Measurements from ENCODE around the gene C1QL1.

Gene C1QL1

DNA sequence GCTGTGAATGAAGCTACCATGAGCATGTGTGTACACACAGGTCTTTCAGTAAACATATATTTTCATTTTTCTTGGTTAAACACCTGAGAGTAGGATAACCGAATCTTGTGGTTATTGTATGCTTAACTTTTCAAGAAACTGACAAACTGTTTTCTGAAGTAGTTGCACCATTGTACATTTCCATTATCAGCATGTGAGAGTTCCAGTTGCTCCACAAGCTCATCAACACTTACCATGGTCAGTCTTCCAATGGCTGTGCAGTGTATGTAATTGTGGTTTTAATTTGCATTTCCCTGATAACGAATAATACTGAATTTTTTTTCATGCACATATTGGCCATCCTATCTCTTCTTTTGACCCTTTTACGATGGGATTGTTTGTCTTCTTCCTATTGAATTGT is 31.3 kb upstream of the C1QL1 start:
- 0 out of 2 replicates have a peak, but pooled peaks cover 4% of the 10 kb centered on the region for H3K9me3 ChIP-seq
- in situ Hi-C loops (cut with MboI; ENCODE audit: low sequenced_read_pairs): no loop called here
- no peak overlapping the region for H3K4me3 ChIP-seq
- H3K4me1 ChIP-seq: no peaks in the 10 kb centered on the region
- no peak for DNase-seq (ENCODE audit: low spot score in 2 of 2)
- no peaks in the 10 kb centered on the region for H3K36me3 ChIP-seq (replicated peaks)
- 0 out of 2 replicates have a peak, but pooled peaks cover 5% of the 10 kb centered on the region for H3K27me3 ChIP-seq (ENCODE audit: low read depth)

DNA sequence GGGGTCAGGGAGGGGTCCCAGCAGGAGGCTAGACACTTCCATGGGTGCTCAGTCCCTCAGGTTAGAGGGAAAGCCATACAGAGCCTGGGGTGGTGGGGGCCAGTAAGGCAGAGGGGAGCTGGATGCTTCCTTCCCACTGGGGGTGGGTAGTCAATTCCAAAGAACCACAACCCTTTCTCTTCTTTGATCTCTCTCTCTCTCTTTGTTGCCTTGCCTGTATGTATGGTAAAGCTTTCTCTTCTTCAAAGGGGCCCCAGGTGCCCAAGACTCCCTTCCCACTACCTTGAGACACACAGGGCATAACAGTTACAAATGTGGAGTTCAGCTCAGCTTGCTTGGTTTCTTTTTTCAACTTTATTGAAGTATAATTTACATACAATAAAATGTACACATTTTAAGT is 30.5 kb upstream of the C1QL1 start:
- no peaks in the 10 kb centered on the region for H3K4me1 ChIP-seq
- in situ Hi-C loops (cut with MboI; ENCODE audit: low sequenced_read_pairs): no loop called here
- H3K27me3 ChIP-seq (ENCODE audit: low read depth): 0 out of 2 replicates have a peak, but pooled peaks cover 5% of the 10 kb centered on the region
- H3K36me3 ChIP-seq (replicated peaks): no peaks in the 10 kb centered on the region
- H3K4me3 ChIP-seq: no peak overlapping the region
- no peak for DNase-seq (ENCODE audit: low spot score in 2 of 2)
- H3K9me3 ChIP-seq: 0 out of 2 replicates have a peak, but pooled peaks cover 4% of the 10 kb centered on the region

DNA sequence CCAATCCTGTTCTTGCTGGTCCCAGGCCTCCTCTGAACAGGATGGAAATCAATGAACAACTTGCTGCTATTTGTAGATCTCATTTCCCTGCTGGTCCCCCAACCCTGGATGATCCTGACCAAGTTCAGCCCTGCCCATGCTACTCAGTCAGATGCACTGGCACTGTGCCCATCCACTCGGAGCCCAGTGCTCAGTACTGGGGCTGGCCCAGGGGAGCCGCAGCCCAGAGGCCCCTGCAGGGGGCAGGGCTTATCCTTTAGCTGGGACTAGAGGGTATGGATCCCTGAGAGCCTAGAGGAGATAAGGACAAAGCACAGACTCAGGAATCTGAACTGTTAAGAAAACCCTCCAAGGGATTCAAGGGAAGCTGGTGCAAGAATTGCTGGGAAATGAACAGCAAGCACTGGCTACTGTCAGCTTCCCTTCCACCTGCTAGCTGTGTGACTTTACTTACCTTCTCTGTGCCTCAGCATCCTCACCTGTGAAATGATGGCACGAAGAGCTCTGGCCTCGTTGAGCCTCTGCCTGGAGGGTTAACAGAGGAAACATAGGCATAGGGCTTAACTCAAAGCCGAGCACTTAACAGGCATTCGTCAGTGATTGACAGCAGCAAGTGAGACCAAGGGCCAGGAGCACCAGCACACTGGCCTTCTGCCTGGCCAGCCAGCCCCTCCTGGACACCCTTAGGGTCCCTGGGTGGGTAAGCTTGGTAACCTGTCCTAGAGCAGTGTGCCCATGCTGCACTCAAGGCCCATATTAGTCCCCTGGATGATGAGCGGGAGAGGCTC is 29.8 kb upstream of the C1QL1 start:
- in situ Hi-C loops (cut with MboI; ENCODE audit: low sequenced_read_pairs): no loop called here
- H3K27me3 ChIP-seq (ENCODE audit: low read depth): 0 out of 2 replicates have a peak, but pooled peaks cover 3% of the 10 kb centered on the region
- H3K4me1 ChIP-seq: no peaks in the 10 kb centered on the region
- H3K9me3 ChIP-seq: 0 out of 2 replicates have a peak, but pooled peaks cover 4% of the 10 kb centered on the region
- H3K36me3 ChIP-seq (replicated peaks): no peaks in the 10 kb centered on the region
- H3K4me3 ChIP-seq: no peak overlapping the region
- DNase-seq (ENCODE audit: low spot score in 2 of 2): no peak

DNA sequence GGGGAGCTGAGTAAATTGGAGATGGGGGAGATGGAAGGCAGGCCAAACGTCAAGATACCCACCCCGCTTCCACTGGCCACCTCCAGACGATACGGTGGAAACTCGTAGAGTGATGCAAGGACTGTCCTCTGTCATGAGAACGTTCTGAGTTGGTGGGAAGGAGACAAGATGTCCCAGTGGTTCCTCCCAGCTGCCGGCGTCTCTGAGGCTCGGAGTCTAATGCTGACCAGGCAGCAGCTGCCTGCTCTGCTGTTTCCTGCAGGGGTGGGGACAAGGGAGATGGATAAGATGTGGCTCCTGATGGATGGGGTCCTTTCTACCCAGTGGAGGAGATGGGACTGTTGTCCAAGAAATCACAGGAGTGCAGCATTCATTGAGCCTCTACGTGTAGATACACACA is 28.2 kb upstream of the C1QL1 start:
- H3K27me3 ChIP-seq (ENCODE audit: low read depth): 0 out of 2 replicates have a peak, but pooled peaks cover 3% of the 10 kb centered on the region
- H3K36me3 ChIP-seq (replicated peaks): no peaks in the 10 kb centered on the region
- H3K9me3 ChIP-seq: 0 out of 2 replicates have a peak, but pooled peaks cover 4% of the 10 kb centered on the region
- H3K4me3 ChIP-seq: no peak overlapping the region
- DNase-seq (ENCODE audit: low spot score in 2 of 2): no peak
- H3K4me1 ChIP-seq: no peaks in the 10 kb centered on the region
- in situ Hi-C loops (cut with MboI; ENCODE audit: low sequenced_read_pairs): no loop called here

DNA sequence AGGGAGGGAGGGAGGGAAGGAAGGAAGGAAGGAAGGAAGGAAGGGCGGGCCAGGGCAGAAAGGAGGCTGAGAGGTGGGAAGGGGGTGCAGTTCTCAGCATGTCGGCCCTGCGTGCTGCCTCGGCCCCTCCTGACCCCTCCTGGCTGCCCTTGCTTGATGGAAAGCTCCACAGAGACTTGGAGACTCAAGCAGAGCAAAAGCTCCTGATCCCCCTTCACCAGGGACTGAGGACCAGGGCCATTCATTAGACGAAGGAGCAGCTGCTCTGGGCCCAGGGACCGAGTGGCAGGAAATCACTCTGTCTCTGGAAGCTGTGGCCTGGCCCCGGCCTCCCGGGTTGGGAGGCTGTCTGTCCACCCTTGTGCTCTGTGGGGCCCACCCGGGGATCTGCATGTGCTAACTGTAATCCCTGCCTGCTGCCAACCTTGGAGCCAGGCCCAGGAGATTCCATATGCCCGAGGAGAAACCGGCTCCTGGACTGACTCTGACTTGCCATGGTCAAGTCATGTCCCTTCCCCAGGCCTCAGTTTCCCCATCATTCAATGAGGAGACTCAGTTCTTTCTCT is 27.4 kb upstream of the C1QL1 start:
- H3K36me3 ChIP-seq (replicated peaks): no peaks in the 10 kb centered on the region
- no peak for DNase-seq (ENCODE audit: low spot score in 2 of 2)
- H3K4me1 ChIP-seq: no peaks in the 10 kb centered on the region
- in situ Hi-C loops (cut with MboI; ENCODE audit: low sequenced_read_pairs): no loop called here
- no peak overlapping the region for H3K4me3 ChIP-seq
- H3K9me3 ChIP-seq: 0 out of 2 replicates have a peak, but pooled peaks cover 4% of the 10 kb centered on the region
- 0 out of 2 replicates have a peak, but pooled peaks cover 3% of the 10 kb centered on the region for H3K27me3 ChIP-seq (ENCODE audit: low read depth)

DNA sequence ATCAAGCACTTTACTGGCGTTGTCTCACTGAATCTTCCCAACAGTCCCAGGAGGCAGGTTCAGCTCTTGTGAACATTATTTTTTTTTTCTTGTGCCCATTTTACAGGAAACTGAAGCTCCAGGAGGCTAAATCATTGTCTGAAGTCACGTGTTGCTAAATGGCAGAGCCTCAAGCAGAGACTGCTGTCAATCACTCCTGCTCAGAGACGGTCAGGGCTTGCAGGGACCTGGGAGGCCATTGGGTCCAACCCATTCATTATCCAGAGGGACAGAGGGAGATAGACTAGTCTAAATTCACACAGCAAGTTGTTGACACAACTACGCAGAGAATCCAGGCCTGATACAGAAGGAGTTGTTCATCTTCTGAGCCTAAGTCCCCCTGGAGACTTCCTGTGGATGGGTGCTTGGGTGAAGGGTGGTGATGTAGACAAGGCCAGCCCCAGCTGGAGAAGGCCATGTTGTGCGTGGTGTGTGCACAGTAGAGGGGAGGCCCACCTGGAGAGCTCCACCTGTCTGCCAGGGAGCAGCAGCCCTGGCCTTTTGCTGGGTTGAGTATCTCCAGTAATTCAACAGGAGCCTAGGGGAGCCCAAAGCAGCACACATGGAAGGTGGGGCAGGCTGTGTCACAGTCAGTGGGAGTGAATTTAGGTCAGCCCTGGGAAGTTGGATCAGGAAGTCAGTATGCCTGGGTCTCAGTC is 24.3 kb upstream of the C1QL1 start:
- Histone ChIP-seq H3K36me3 (replicated peaks) (no peaks in the 10 kb centered on the region), H3K27me3 (ENCODE audit: low read depth) (0 out of 2 replicates have a peak, but pooled peaks cover 3% of the 10 kb centered on the region), H3K4me3 (no peak overlapping the region), H3K9me3 (no peaks in the 10 kb centered on the region), H3K4me1 (no peaks in the 10 kb centered on the region)
- DNase-seq (ENCODE audit: low spot score in 2 of 2): no peak
- in situ Hi-C loops (cut with MboI; ENCODE audit: low sequenced_read_pairs): no loop called here

DNA sequence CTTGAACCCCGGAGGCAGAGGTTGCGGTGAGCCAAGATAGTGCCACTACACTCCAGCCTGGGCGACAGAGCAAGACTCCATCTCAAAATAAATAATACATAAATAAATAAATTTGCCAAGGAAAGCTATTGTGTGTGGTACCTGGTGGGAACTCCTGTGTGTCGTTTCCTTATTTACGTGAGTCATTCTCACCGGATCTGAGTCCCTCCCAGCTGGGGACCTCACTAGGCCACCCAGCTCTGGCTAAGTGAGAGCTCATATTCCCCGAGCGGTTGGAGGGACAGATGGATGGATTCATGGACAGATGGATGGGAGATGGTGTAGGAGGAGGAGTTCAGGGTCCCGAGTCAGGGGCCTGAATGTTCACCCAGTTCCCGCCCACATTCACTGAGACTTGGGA is 22.9 kb upstream of the C1QL1 start:
- Histone ChIP-seq H3K36me3 (replicated peaks) (no peaks in the 10 kb centered on the region), H3K27me3 (ENCODE audit: low read depth) (no peaks in the 10 kb centered on the region), H3K4me1 (no peaks in the 10 kb centered on the region), H3K4me3 (no peak overlapping the region), H3K9me3 (no peaks in the 10 kb centered on the region)
- in situ Hi-C loops (cut with MboI; ENCODE audit: low sequenced_read_pairs): no loop called here
- no peak for DNase-seq (ENCODE audit: low spot score in 2 of 2)

DNA sequence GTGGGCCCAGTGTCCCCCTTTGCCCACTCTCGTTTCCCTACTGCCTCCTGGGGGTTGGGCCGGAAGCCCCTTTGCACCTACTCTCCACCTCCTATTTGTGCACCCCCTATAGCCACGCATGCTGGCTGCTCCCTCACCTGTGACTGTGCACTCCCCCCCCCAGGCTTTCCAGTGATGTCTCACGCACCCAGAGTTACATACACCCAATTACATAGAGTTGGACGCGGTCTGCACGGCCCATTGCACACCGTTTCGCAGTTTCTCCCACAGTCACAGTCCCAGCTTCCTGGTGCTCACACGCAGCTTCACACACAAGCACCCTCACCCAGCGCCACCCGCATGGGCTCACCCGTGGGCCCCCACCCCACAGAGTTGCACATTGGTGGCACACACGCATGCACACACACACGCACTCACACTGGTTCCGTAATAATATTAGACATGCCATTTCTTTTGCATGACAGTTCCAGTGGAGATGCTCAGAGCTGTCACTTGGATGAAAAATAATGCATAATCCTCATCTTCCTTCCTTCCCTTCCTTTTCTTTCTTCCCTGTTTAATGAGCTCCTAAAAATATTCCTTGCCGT is 21.5 kb upstream of the C1QL1 start:
- Histone ChIP-seq H3K4me3 (no peak overlapping the region), H3K27me3 (ENCODE audit: low read depth) (no peaks in the 10 kb centered on the region), H3K4me1 (no peaks in the 10 kb centered on the region), H3K9me3 (no peaks in the 10 kb centered on the region), H3K36me3 (replicated peaks) (no peaks in the 10 kb centered on the region)
- in situ Hi-C loops (cut with MboI; ENCODE audit: low sequenced_read_pairs): no loop called here
- no peak for DNase-seq (ENCODE audit: low spot score in 2 of 2)

DNA sequence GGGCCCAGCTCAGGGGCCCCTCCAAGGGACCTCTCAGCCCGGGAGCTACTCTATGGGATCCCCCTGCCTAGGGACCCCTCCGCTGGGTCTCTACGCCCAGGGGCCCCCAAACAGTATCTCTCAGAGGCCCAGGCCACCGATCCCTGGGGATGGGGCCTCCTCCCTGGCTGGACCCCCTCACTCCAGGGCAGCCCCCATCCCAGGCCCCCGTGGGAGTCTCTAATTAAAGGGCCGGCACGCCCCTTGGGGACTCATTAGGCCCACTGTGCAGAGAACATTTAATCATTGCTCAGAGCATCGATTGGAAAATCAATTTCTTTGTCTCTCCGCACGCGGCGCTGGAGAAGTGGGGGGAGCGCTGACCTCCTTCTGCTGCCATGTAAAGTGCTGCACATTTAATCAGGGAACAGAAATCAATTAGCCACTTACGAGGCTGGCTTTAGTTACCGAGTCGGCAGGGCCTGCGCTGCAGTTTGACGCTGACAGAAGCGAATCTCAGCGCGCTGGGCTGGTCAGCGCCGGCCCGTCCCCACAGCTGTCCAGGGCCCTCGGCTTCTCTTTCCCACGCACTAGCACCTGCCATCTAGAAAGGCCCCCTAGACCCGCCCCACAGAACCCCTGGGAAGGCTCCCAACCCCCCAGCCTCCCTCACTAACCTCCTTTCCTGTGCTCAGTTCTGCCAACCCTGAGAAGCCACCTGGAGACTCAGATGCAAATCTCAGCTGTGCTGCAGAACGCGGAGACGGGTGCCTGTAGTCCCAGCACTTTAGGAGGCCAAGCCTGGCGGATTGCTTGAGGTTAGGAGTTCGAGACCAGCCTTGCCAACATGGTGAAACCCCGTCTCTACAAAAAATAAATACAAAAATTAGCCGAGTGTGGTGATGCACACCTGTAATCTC is 20.2 kb upstream of the C1QL1 start:
- no peaks in the 10 kb centered on the region for H3K36me3 ChIP-seq (replicated peaks)
- no peak for DNase-seq (ENCODE audit: low spot score in 2 of 2)
- no peaks in the 10 kb centered on the region for H3K9me3 ChIP-seq
- no peak overlapping the region for H3K4me3 ChIP-seq
- H3K4me1 ChIP-seq: no peaks in the 10 kb centered on the region
- in situ Hi-C loops (cut with MboI; ENCODE audit: low sequenced_read_pairs): no loop called here
- H3K27me3 ChIP-seq (ENCODE audit: low read depth): no peaks in the 10 kb centered on the region

DNA sequence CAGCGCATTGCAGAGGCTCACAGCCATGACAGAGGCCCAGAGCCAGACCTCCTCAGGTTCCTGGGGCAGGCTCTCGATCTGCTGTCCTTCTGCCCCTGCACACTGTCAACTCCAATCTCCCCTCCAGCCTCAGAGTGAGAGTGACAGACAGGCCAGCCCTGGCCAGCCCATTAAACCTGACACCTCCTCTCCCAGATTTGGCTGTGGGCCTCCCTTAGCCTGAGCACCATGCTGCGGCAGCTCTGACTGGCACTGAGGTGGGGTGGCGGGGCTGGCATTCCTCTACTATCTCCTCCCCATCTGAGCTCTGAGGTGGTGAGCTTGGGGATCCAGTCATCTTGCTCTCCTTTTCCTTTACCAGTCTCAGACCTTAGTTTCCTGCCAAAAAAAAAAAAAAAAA is 15.5 kb upstream of the C1QL1 start:
- no peaks in the 10 kb centered on the region for H3K9me3 ChIP-seq
- DNase-seq (ENCODE audit: low spot score in 2 of 2): no peak
- H3K27me3 ChIP-seq (ENCODE audit: low read depth): peaks cover 8% of the 10 kb centered on the region
- no peaks in the 10 kb centered on the region for H3K4me1 ChIP-seq
- no peaks in the 10 kb centered on the region for H3K36me3 ChIP-seq (replicated peaks)
- in situ Hi-C loops (cut with MboI; ENCODE audit: low sequenced_read_pairs): no loop called here
- no peak overlapping the region for H3K4me3 ChIP-seq

DNA sequence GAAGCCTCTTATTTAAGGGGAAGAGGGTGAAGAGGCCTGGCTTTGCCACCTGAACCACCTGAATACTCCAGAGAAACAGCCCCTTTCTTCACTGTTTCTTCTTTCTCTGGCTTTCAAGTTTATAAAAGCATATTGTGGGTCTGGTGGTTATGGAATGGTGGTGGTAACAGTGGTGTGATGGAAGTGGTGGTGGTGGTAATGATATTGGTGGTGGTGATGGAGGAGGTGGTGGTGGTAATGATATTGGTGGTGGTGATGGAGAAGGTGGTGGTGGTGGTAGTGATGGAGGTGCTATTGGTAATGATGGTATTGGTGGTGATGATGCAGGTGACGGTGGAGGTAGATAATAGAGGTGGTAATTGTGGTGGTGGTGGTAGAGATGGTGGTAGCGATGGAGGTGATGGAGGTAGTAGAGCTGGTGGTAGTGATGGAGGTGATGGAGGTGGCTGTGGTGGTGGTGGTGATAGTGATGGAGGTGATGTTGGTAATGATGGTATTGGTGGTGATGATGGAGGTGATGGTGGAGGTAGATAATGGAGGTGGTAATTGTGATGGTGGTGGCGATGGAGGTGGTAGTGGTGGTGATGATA is 14.1 kb upstream of the C1QL1 start:
- no peak overlapping the region for H3K4me3 ChIP-seq

DNA sequence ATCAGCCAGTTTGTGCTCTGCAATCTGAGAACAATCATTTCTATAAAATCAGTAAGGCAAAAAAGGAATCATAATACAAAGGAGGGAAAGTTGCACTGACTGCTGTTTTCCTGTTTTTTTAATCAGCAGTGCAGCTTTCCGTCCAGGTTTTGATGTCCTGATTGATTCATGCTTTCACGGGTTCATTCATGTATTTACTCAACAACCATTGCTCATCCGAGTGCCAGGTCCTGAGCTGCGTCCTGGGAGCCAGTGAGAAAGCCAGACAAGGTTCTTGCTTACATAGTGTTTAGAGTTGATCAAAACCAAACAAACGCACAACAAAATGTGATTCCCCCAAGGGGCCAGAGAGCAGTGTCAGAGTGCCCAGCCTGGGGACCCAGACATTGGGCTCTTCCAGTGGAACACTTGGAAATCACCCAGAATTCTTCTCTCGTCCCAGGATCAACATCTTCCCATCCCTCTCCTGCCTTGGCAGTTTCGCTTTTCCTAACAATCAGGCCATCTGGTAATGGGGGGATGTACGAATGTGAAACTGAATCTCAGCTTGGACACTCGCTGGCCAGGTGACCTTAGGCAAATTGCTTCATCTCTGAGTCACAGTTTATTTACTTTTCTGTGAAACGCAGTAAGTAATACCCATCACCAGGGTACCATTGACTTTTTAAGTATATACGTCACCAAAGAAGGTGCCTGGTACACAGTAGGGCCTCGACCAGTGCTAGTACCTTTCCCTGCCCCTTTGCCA is 13.3 kb upstream of the C1QL1 start:
- Histone ChIP-seq H3K9me3 (no peaks in the 10 kb centered on the region), H3K36me3 (replicated peaks) (no peaks in the 10 kb centered on the region), H3K4me3 (no peak overlapping the region), H3K27me3 (ENCODE audit: low read depth) (peaks cover 11% of the 10 kb centered on the region), H3K4me1 (no peaks in the 10 kb centered on the region)
- no peak for DNase-seq (ENCODE audit: low spot score in 2 of 2)
- in situ Hi-C loops (cut with MboI; ENCODE audit: low sequenced_read_pairs): no loop called here

More for the DNA sequence above, 14.1 kb upstream of the C1QL1 start:
- Histone ChIP-seq H3K4me1 (no peaks in the 10 kb centered on the region), H3K9me3 (no peaks in the 10 kb centered on the region), H3K36me3 (replicated peaks) (no peaks in the 10 kb centered on the region), H3K27me3 (ENCODE audit: low read depth) (peaks cover 8% of the 10 kb centered on the region)
- in situ Hi-C loops (cut with MboI; ENCODE audit: low sequenced_read_pairs): no loop called here
- DNase-seq (ENCODE audit: low spot score in 2 of 2): no peak
